ENCODE measurements around the gene LYRM1.

The LYRM1 gene

GRCh38 chr16:20873331-20873730 lies 27.2 kb upstream of the LYRM1 start:
- no peak for DNase-seq

- no peak for DNase-seq
Observed at GRCh38 chr16:20874088-20874581, 26.4 kb upstream of the LYRM1 start.

- no peak for DNase-seq
Observed at GRCh38 chr16:20875355-20875650, 25.3 kb upstream of the LYRM1 start.

GRCh38 chr16:20878682-20879147 lies 21.9 kb upstream of the LYRM1 start:
- no peak for DNase-seq

GRCh38 chr16:20879175-20880040 lies 21.2 kb upstream of the LYRM1 start:
- no peak for DNase-seq

- DNase-seq = no peak
Observed at GRCh38 chr16:20880867-20881502, 19.6 kb upstream of the LYRM1 start.

GRCh38 chr16:20881503-20881878 lies 19.1 kb upstream of the LYRM1 start:
- no peak for DNase-seq

GRCh38 chr16:20883554-20884239 lies 16.9 kb upstream of the LYRM1 start:
- DNase-seq = no peak

GRCh38 chr16:20884240-20884556 lies 16.4 kb upstream of the LYRM1 start:
- no peak for DNase-seq

- no peak for DNase-seq
Observed at GRCh38 chr16:20886320-20886719, 14.3 kb upstream of the LYRM1 start.

GRCh38 chr16:20887207-20887606 lies 13.4 kb upstream of the LYRM1 start:
- DNase-seq = no peak

- no peak for DNase-seq
Observed at GRCh38 chr16:20889625-20890275, 10.8 kb upstream of the LYRM1 start.

- DNase-seq = no peak
Observed at GRCh38 chr16:20894388-20894787, 6.2 kb upstream of the LYRM1 start.

GRCh38 chr16:20897253-20897897 lies 3.2 kb upstream of the LYRM1 start:
- DNase-seq = no peak

- no peak for DNase-seq
Observed at GRCh38 chr16:20897922-20898321, 2.6 kb upstream of the LYRM1 start.

- DNase-seq = no peak
Observed at GRCh38 chr16:20899071-20899470, 1.5 kb upstream of the LYRM1 start.

- DNase-seq = no peak
Observed at GRCh38 chr16:20899477-20900298, 883 bp upstream of the LYRM1 start.

GRCh38 chr16:20901068-20901435 lies 481 bp downstream of the LYRM1 start:
- no peak for DNase-seq

GRCh38 chr16:20901436-20902112 lies 1.0 kb downstream of the LYRM1 start:
- no peak for DNase-seq

- no peak for DNase-seq
Observed at GRCh38 chr16:20902426-20902825, 1.9 kb downstream of the LYRM1 start.

- no peak for DNase-seq
Observed at GRCh38 chr16:20903116-20903898, 2.7 kb downstream of the LYRM1 start.

Data from NCI-H1105 (cell line).